ENCODE measurements around the gene MAB21L3. TPM values are rescaled to one million over a fixed set of nuclear protein-coding genes. Genes with fewer than 3 reads are reported as not detected.
A peak's percentile ranks its signal among the peaks of the same experiment; 100 is the strongest.

Gene MAB21L3
- total and polyA plus RNA-seq, 2 of the 13 experiments (the other 11 are each of a cell fraction or from before 2014, with no cell fraction given), result 0.55 to 4.1 TPM

GRCh38 chr1:116179419-116179818 lies 68.2 kb downstream of the MAB21L3 start (continued):
- TF ChIP-seq PRDM4 (CRISPR knock-in tag; IDR thresholded peaks at IDR 0.05; ENCODE audit: borderline replicate concordance), result no peak
- no peak for TF ChIP-seq YEATS4 (CRISPR knock-in tag; IDR thresholded peaks at IDR 0.05; ENCODE audit: borderline replicate concordance)
- TF ChIP-seq YY1 (IDR thresholded peaks at IDR 0.05; ENCODE audit: insufficient read depth, insufficient replicate concordance, low read depth, low read length), result no peak
- TF ChIP-seq EED (CRISPR knock-in tag; IDR thresholded peaks at IDR 0.05), result no peak
- TF ChIP-seq DRAP1 (CRISPR knock-in tag; IDR thresholded peaks at IDR 0.05), result no peak
- no peak for TF ChIP-seq ZSCAN30 (CRISPR knock-in tag; IDR thresholded peaks at IDR 0.05)
- no peak for TF ChIP-seq NFRKB (IDR thresholded peaks at IDR 0.05)
- TF ChIP-seq XRCC5 (optimal IDR thresholded peaks at IDR 0.05; ENCODE audit: low read length), result peak; percentile 24
- no peak for TF ChIP-seq NPAS2 (CRISPR knock-in tag; IDR thresholded peaks at IDR 0.05; ENCODE audit: borderline replicate concordance)
- no peak for TF ChIP-seq EZH2 (conservative IDR thresholded peaks at IDR 0.05; ENCODE audit: low read depth, low read length)
- no peak for TF ChIP-seq ISL2 (CRISPR knock-in tag; IDR thresholded peaks at IDR 0.05)
- TF ChIP-seq TRIM24 (CRISPR knock-in tag; IDR thresholded peaks at IDR 0.05), result peak; percentile 35; the same call in 1 of the 2 replicates
- no peak for TF ChIP-seq SMAD9 (CRISPR knock-in tag; IDR thresholded peaks at IDR 0.05)
- no peak for TF ChIP-seq SIX4 (CRISPR knock-in tag; IDR thresholded peaks at IDR 0.05)
- TF ChIP-seq ZNF296 (CRISPR knock-in tag; conservative IDR thresholded peaks at IDR 0.05), result no peak
- no peak; a peak in 1 of 4 replicates for TF ChIP-seq KLF16 (CRISPR knock-in tag; IDR thresholded peaks at IDR 0.05)
- TF ChIP-seq ZBED4 (CRISPR knock-in tag; IDR thresholded peaks at IDR 0.05; ENCODE audit: borderline replicate concordance), result peak; percentile 91
- TF ChIP-seq TEF (CRISPR knock-in tag; IDR thresholded peaks at IDR 0.05), result no peak
- TF ChIP-seq ZNF713 (CRISPR knock-in tag; IDR thresholded peaks at IDR 0.05), result no peak
